Measurements from ENCODE around the gene S100PBP.

DNA sequence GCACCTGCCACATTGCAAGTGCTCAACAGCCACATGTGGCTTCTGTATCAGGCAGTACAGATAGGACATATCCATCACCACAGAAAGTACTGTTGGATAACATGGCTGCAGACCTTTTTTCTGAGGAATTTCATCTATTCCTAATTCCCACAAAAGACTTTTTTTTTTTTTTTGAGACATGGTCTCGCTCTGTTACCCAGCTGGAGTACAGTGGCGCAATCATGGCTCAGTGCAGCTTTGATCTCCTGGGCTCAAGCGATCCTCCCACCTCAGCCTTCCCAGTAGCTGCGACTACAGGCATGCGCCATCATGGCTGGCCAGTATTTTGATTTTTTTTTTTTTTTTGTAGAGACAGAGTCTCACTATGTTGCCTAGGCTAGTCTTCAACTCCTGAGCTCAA, 33.6 kb upstream of the S100PBP start:
- TF ChIP-seq, protein P1, sequence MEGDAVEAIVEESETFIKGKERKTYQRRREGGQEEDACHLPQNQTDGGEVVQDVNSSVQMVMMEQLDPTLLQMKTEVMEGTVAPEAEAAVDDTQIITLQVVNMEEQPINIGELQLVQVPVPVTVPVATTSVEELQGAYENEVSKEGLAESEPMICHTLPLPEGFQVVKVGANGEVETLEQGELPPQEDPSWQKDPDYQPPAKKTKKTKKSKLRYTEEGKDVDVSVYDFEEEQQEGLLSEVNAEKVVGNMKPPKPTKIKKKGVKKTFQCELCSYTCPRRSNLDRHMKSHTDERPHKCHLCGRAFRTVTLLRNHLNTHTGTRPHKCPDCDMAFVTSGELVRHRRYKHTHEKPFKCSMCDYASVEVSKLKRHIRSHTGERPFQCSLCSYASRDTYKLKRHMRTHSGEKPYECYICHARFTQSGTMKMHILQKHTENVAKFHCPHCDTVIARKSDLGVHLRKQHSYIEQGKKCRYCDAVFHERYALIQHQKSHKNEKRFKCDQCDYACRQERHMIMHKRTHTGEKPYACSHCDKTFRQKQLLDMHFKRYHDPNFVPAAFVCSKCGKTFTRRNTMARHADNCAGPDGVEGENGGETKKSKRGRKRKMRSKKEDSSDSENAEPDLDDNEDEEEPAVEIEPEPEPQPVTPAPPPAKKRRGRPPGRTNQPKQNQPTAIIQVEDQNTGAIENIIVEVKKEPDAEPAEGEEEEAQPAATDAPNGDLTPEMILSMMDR (IDR thresholded peaks at IDR 0.05; ENCODE audit: low read length), result no peak
- TF ChIP-seq EZH2phosphoT487 (IDR thresholded peaks at IDR 0.05; ENCODE audit: low read length) (no peak), EZH2 (optimal IDR thresholded peaks at IDR 0.05; ENCODE audit: low read depth, low read length) (no peak)
